Endothelial cell of umbilical vein (primary cell): Measurements from ENCODE around the gene TMEM252. TPM values are rescaled to one million over a fixed set of nuclear protein-coding genes. Genes with fewer than 3 reads are reported as not detected.

Source experiments
- BruUV-seq: library from RNA; stranded (reverse); fragments of 400-500 nt; replicated peaks from 2 replicates; lab custom pipeline; 2021; lab: Mats Ljungman, UMichigan
- CTCF ChIA-PET: fragments of 300-600, 350-600 bp; sonication (Branson Sonifier 250); formaldehyde crosslinking; loops from one replicate; lab custom pipeline; 2021; ENCODE audit warnings: antibody characterized with exemption, inconsistent platforms; lab: Charles Lee
- POLR2A ChIA-PET: fragments of 300-600, 350-600 bp; sonication (Branson Sonifier 250); formaldehyde crosslinking; loops from one replicate; lab custom pipeline; 2021; ENCODE audit warnings: antibody characterized with exemption, inconsistent platforms; lab: Charles Lee
- DNase-seq: peaks from one replicate; pipeline ENCODE4 v3.0.0-alpha.2; 2011; ENCODE audit warnings: low read depth, low spot score
- FAIRE-seq: peaks from 2 replicates; lab custom pipeline; 2011; peaks lifted over from hg19 to GRCh38; lab: Jason Lieb, UNC
- H2AFZ ChIP-seq: 2 replicates; pipeline ENCODE4 v1.6.0; 2012; ENCODE audit warnings: low read depth, low read length, control low read depth, inconsistent platforms
- H3K27ac ChIP-seq: 2 replicates; pipeline ENCODE4 v1.5.1; 2011; ENCODE audit warnings: low read depth, mild to moderate bottlenecking, control low read depth, low read length, moderate library complexity; ENCODE audit not compliant: insufficient read depth
- H3K27me3 ChIP-seq, 2 experiments: 2 replicates each; pipeline versions ENCODE4 v1.6.0 to v1.6.1; 2011; ENCODE audit warnings: low read length in 2 of 2, mixed read lengths in 1 of 2; ENCODE audit not compliant: control insufficient read depth in 2 of 2, insufficient read depth in 2 of 2
- H3K36me3 ChIP-seq, 2 experiments: 2 replicates in 1 of 2; 3 replicates in 1 of 2; pipeline ENCODE4 v1.5.1; 2011; ENCODE audit warnings: low read length in 2 of 2, mild to moderate bottlenecking in 1 of 2, moderate library complexity in 1 of 2; ENCODE audit not compliant: control insufficient read depth in 2 of 2, insufficient read depth in 2 of 2; ENCODE audit errors: extremely low read depth in 1 of 2
- H3K4me1 ChIP-seq: 3 replicates; pipeline ENCODE4 v1.5.1; 2011; ENCODE audit warnings: mild to moderate bottlenecking, low read length; ENCODE audit not compliant: control insufficient read depth, insufficient read depth; ENCODE audit errors: extremely low read depth
- H3K4me2 ChIP-seq: 2 replicates; pipeline ENCODE4 v1.6.1; 2011; ENCODE audit warnings: low read length, control low read depth, mixed read lengths; ENCODE audit not compliant: insufficient read depth
- H3K4me3 ChIP-seq, 3 experiments: fragments of 200-600 bp in 1 of 3; sonication (generic), shearing (Covaris generic) in 1 of 3; replicated peaks in 1 of 3; 2 replicates each; pipeline ENCODE4 v1.5.1; 2011 to 2016; ENCODE audit warnings: control low read depth in 3 of 3, low read length in 3 of 3, mild to moderate bottlenecking in 2 of 3, inconsistent platforms in 1 of 3, low read depth in 1 of 3, moderate library complexity in 1 of 3; ENCODE audit not compliant: insufficient read depth in 1 of 3
- H3K79me2 ChIP-seq: 2 replicates; pipeline ENCODE4 v1.6.0; 2012; ENCODE audit warnings: low read length, inconsistent platforms; ENCODE audit not compliant: control insufficient read depth, insufficient read depth
- H3K9ac ChIP-seq: replicated peaks from 2 replicates; pipeline ENCODE3; 2011; ENCODE audit warnings: low read length, control low read depth; ENCODE audit not compliant: insufficient read depth; ENCODE audit errors: extremely low read depth
- H3K9me1 ChIP-seq: replicated peaks from 3 replicates; pipeline ENCODE4 v1.6.0; 2011; ENCODE audit warnings: mild to moderate bottlenecking, low read length; ENCODE audit not compliant: control insufficient read depth, insufficient read depth; ENCODE audit errors: extremely low read depth
- H3K9me3 ChIP-seq: replicated peaks from 2 replicates; pipeline ENCODE4 v1.5.1; 2012; ENCODE audit warnings: low read length, inconsistent platforms; ENCODE audit not compliant: control insufficient read depth, insufficient read depth
- H4K20me1 ChIP-seq: replicated peaks from 2 replicates; pipeline ENCODE3; 2011; ENCODE audit warnings: mild to moderate bottlenecking, low read length; ENCODE audit not compliant: control insufficient read depth, insufficient read depth; ENCODE audit errors: extremely low read depth
- EZH2 ChIP-seq: IDR thresholded peaks from 2 replicates; pipeline ENCODE4 v1.6.1; 2012; ENCODE audit warnings: borderline replicate concordance, low read depth, mild to moderate bottlenecking, moderate library complexity, low read length, inconsistent platforms; ENCODE audit not compliant: severe bottlenecking
- FOS ChIP-seq: IDR thresholded peaks from 2 replicates; pipeline ENCODE4 v1.6.1; 2011; ENCODE audit warnings: mild to moderate bottlenecking, low read length, moderate library complexity, borderline replicate concordance; ENCODE audit not compliant: insufficient read depth
- GATA2 ChIP-seq: IDR thresholded peaks from 2 replicates; pipeline ENCODE4 v1.7.0; 2011; ENCODE audit warnings: low read depth, mild to moderate bottlenecking, moderate library complexity, mixed read lengths, low read length; ENCODE audit not compliant: insufficient read length, insufficient read depth
- JUN ChIP-seq: IDR thresholded peaks from 2 replicates; pipeline ENCODE4 v1.6.1; 2011; ENCODE audit warnings: borderline replicate concordance, low read depth; ENCODE audit not compliant: insufficient read length, insufficient read depth
- MYC ChIP-seq: IDR thresholded peaks from one replicate; pipeline ENCODE4 v1.6.1; 2011; ENCODE audit warnings: mild to moderate bottlenecking, low read depth, low read length
- POLR2A ChIP-seq: IDR thresholded peaks from 2 replicates; pipeline ENCODE4 v1.6.1; 2012; ENCODE audit warnings: low read depth, mild to moderate bottlenecking, control low read depth, low read length
- POLR2AphosphoS5 ChIP-seq: IDR thresholded peaks from 2 replicates; pipeline ENCODE4 v1.6.1; 2012; ENCODE audit warnings: low read depth, mild to moderate bottlenecking, control low read depth, low read length, moderate library complexity; ENCODE audit not compliant: insufficient read depth
- dilution Hi-C: fragments of 300-500 bp; cut with MboI; formaldehyde crosslinking; loops from one replicate; pipeline ENCODE4 v1.15.0; 2019; ENCODE audit warnings: low sequenced_read_pairs; ENCODE audit not compliant: extremely low pct_ligation_motif_present
- intact Hi-C: fragments of 100-400 bp; cut with micrococcal nuclease; formaldehyde crosslinking; loops from one replicate; pipeline ENCODE4 v1.10.0; 2022
- polyA plus RNA-seq, 4 experiments: library from polyadenylated mRNA; depleted of rRNA in 3 of 4; stranded (reverse) in 3 of 4; unstranded in 1 of 4; fragments of >200 nt; gene quantifications; 2 replicates each; pipeline versions ENCODE4 v1.2.1 to v1.2.3, GENCODE V29; 2011 to 2012; ENCODE audit warnings: missing spikeins in 1 of 4
- total RNA-seq: library from RNA; stranded (reverse); gene quantifications from 2 replicates; pipeline ENCODE4 v1.2.3, GENCODE V29; 2021
- TF ChIP-seq, protein P1 (sequence below), 2 donors: IDR thresholded peaks; 1 replicate in 1 of 2; 2 replicates in 1 of 2; pipeline ENCODE4 v1.5.1; 2011; ENCODE audit warnings: low read length in 2 of 2, mild to moderate bottlenecking in 2 of 2, moderate library complexity in 2 of 2, control low read depth in 1 of 2, inconsistent platforms in 1 of 2, low read depth in 1 of 2; ENCODE audit not compliant: insufficient read depth in 1 of 2; ENCODE audit errors: extremely low read depth in 1 of 2
- TF ChIP-seq, protein P2 (sequence below): IDR thresholded peaks from 2 replicates; pipeline ENCODE4 v1.6.1; 2011; ENCODE audit not compliant: insufficient read depth, insufficient read length

TMEM252 gene
- total and polyA plus RNA-seq, 2 donors (not counting 3 experiments of a cell fraction or from before 2014, with no cell fraction given), result not detected

DNA sequence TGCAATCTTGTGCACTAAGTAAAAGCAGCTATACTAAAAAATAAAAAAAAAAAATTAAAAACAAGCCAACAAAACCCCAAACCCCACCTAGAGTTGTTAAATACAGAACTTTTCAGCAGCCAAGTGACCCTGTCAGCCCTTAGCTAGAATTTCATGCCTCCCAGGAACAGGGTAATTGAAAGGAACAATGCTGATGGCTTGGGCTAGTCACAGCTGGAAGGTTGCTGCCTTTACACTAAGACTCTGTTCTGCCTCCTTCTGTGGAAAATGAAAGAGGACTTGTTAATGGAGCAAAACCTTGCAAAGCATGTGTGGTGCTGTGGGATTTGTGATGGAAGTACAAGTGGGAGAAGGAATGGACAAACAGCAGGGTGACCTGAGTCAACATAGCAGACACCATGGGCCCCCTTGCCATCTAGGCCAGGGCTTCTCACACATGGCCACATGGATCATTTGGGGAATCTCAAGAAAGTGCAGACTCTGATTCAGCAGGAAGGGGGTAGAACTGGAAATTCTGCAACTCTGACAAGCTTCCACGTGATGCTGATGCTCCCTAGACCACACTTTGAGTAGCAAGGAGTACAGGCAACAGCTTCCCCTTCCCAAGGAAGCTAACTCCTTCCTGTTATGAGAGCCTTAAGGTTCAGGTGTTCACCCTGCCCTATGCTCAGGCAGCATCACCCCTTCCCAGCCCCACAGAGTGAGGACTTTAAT lies 14.9 kb upstream of the TMEM252 start:
- H3K79me2 ChIP-seq, result no peaks in the 10 kb centered on the region
- TF ChIP-seq, protein P1, sequence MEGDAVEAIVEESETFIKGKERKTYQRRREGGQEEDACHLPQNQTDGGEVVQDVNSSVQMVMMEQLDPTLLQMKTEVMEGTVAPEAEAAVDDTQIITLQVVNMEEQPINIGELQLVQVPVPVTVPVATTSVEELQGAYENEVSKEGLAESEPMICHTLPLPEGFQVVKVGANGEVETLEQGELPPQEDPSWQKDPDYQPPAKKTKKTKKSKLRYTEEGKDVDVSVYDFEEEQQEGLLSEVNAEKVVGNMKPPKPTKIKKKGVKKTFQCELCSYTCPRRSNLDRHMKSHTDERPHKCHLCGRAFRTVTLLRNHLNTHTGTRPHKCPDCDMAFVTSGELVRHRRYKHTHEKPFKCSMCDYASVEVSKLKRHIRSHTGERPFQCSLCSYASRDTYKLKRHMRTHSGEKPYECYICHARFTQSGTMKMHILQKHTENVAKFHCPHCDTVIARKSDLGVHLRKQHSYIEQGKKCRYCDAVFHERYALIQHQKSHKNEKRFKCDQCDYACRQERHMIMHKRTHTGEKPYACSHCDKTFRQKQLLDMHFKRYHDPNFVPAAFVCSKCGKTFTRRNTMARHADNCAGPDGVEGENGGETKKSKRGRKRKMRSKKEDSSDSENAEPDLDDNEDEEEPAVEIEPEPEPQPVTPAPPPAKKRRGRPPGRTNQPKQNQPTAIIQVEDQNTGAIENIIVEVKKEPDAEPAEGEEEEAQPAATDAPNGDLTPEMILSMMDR (IDR thresholded peaks at IDR 0.05; ENCODE audit: extremely low read depth in 1 of 2, insufficient read depth in 1 of 2, low read depth in 1 of 2, low read length in 2 of 2), result no peak
- no peak for TF ChIP-seq GATA2
- TF ChIP-seq MYC, result no peak
- TF ChIP-seq, protein P2, sequence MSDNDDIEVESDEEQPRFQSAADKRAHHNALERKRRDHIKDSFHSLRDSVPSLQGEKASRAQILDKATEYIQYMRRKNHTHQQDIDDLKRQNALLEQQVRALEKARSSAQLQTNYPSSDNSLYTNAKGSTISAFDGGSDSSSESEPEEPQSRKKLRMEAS, result no peak
- no peak for TF ChIP-seq JUN
- no peak for TF ChIP-seq POLR2A
- TF ChIP-seq POLR2AphosphoS5, result no peak
- TF ChIP-seq FOS, result no peak
- no peak for TF ChIP-seq EZH2
- no peak overlapping the region for H3K9ac ChIP-seq
- no TSS peak for BruUV-seq
- intact Hi-C loops, result no loop called here
- no peak overlapping the region for H3K4me2 ChIP-seq
- DNase-seq, result no peak
- no peak for FAIRE-seq
- H3K9me1 ChIP-seq, result no peaks in the 10 kb centered on the region
- no peaks in the 10 kb centered on the region for H3K4me1 ChIP-seq
- no peaks in the 10 kb centered on the region for H3K36me3 ChIP-seq
- CTCF ChIA-PET, result no interaction called here
- H3K27me3 ChIP-seq, result no peaks in the 10 kb centered on the region
- no peak overlapping the region for H3K4me3 ChIP-seq
- POLR2A ChIA-PET, result no interaction called here
- no peaks in the 10 kb centered on the region for H4K20me1 ChIP-seq
- H3K9me3 ChIP-seq, result no peaks in the 10 kb centered on the region
- H3K27ac ChIP-seq, result no peak overlapping the region
- dilution Hi-C loops, result no loop called here
- no peak overlapping the region for H2AFZ ChIP-seq
